ENCODE results near the gene CILP2.
A peak's percentile ranks its signal among the peaks of the same experiment; 100 is the strongest.

Gene CILP2

DNA sequence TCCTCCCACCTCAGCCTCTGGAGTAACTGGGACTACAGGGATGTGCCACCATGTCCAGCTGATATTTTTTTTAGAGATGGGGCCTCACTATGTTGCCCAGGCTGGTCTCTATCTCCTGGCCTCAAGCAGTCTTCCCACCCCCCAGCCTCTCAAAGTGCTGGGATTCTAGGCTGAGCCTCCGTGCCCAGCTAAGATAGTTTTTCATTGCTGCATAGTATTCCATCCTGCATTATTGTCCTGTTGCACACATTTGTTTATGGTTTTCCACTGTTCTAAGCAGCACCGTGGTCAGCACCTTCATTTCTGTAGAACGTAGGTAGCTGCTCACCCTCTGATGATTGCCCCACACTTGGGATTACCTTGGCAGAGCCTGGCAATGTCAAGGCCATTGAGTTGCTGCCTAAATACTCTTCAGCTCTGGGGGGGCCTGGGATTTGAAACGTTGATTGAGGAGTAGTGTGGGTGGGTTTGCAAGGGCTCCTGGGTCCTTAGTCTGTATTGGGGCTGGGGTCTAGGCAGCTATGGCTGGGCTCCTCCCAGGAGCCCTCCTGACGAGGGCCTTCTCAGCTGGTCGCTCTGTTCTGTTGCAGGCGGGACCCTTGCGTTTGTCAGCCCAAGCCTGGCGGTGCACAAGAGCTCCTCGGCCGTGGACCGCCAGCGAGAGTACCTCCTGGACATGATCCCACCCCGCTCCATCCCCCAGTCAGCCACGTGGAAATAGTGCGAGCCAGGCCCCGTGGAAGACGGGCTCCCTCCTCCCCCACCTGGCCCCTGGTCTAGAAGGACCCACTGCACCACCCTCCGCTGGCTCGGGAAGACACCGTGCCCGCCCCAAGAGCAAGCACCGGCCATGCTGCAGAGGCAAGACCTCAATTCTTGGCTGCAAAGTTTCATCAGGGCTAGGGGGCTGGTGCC, 33.1 kb upstream of the CILP2 start:
- no peak for DNase-seq

DNA sequence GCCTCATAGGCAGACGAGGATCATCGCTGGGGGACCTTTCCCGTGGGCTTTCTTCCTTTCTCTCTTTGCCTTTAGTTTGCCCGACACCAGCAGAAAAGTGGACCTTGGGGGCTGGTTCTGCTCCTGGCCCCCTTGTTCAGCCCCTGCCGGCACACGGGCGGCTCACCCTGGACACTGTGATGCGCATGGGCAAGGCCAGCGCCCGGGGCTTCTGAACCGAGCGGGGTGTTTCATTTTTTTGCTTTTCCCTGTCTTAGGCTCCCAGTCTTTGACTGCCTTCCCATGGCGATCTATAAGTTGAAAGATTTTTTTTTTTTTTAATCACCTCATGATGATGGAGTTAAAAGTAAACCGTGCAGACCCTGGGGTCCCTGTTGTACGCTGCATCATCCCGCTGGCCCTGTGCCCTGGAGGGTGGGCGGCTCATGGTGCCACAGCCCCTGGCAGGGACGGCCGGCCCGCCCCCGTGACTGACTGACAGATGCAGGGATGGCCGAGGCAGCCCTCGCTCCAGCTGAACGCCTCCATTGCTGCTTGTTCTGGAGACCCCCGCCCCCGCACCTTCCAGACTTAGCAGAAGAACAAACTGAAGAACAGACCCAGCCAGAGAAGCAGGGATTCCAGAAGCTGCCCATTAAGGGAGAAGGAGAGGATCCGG, 32.3 kb upstream of the CILP2 start:
- DNase-seq = no peak

GRCh38 chr19:19506592-19506991, 31.5 kb upstream of the CILP2 start:
- DNase-seq = no peak

GRCh38 chr19:19507354-19507753, 30.7 kb upstream of the CILP2 start:
- DNase-seq = no peak

- DNase-seq = no peak
Observed at GRCh38 chr19:19508217-19508616, 29.8 kb upstream of the CILP2 start.

GRCh38 chr19:19510432-19510831, 27.6 kb upstream of the CILP2 start:
- no peak for DNase-seq

DNA sequence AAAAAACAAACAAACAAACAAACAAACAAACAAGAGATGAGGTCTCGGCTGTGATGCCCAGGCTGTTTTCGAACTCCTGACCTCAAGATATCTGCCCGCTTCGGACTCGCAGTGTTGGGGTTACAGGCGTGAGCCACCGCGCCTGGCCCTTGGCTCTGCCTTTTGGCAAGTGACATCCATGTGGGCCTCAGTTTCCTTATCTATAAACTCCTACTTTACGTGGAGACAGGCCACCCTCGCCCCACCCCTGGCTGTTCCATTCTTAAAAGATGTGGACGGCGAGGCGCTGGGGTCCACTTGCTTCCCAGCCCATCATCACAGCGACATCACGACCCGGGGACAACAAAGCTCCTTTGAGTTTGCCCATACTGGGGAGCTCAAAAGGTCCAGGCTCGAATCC, 24.4 kb upstream of the CILP2 start:
- no peak for DNase-seq

GRCh38 chr19:19514215-19514657, 23.8 kb upstream of the CILP2 start:
- no peak for DNase-seq

DNA sequence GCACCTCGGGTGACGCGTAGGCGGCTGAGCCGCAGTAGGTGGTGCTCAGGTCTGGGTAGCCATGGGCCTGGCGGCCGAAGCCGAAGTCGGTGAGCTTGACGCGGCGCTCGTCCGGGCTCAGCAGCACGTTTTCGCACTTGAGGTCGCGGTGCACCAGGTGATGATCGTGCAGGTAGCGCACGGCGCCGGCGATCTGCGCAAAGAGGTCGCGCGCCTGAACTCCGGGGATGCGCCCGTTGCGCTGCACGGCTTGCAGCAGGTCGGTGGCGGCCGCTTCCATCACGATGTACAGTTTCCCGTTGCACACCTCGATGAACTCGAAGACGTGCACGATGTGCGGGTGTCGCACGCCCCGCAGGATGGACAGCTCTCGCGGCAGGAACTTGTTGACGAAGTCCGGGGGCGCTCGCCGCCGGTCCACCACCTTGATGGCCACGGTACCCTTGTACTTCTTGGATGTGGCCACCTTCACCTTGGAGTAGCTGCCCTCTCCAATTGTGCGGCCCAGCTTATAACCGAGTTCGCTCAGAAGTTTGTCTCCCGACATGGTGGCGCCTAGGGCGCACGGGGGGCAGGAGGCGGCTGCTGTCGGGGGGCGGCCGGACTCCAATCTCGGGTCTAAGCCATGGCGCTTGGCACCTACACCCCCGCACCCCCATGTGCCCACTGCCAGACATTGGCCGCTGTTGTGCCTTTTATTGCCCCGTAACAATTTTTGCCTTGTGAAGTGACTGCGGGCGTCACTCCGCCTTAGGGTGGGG, 23.0 kb upstream of the CILP2 start, which contains the start of gene TSSK6:
TSSK6 (minus strand) TSS at position 668 of the 761 bp plus-strand sequence; CDS start at position 547, 121 bp downstream.
- no peak for DNase-seq

DNA sequence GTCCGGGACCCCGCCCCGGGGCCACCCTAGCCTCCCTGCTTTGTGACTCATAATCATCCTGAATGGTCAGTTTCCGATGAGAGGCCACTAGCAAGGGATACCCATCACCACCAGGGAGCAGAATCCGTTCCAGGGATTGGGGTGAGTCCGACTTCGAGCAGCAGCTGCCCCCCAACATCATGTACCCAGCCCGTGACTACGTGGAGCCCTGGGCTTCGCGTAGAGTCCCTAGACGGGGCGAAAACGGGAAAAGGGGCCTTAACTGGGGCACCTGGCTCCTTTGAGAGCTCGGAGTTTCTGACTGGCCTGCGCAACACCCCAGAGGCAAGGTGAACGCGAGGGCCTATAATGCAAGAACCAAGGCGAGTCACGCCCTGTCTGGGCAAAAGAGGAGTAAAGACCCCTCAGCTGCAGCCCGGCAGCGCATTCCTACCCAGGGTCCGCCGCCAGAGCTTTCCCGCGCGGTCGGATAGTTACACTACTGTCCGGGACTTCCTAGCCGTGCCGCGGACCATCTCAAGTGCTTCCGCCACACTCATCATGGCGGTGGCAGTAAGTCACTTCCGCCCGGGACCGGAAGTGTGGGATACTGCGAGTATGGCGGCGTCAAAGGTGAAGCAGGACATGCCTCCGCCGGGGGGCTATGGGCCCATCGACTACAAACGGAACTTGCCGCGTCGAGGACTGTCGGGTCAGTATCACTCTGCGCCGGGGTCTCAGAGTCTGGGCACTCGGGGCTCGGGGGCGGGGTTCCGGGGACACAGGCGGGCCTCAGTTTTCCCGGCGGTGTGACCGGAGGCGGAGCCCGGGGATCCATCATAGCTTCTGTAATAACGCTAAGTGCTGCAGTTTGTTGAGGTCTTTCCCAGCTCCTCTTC, 22.2 kb upstream of the CILP2 start, which contains the start of gene NDUFA13:
NDUFA13 (plus strand) TSS at position 584 of the 878 bp plus-strand sequence; CDS start at position 598, 14 bp downstream.
- DNase-seq = peak; percentile 88

DNA sequence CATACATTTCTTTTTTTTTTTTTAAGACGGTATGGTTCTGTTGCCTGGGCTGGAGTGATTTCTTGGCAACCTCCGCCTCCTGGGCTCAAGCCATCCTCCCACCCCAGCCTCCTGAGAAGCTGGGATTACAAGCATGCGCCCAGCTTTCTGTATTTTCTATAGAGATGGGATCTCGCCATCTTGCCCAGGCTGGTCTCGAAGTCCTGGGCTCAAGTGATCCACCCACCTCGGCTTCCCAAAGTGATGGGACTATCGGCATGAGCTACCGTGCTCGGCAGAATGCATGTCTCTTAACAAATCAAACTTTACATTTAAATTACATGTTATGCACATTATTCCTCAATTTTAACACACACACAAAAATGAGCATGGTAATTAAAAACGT, 20.8 kb upstream of the CILP2 start:
- no peak for DNase-seq

GRCh38 chr19:19520989-19521388, 17.1 kb upstream of the CILP2 start:
- no peak for DNase-seq

- no peak for DNase-seq
Observed at GRCh38 chr19:19523177-19523576, 14.9 kb upstream of the CILP2 start.

DNA sequence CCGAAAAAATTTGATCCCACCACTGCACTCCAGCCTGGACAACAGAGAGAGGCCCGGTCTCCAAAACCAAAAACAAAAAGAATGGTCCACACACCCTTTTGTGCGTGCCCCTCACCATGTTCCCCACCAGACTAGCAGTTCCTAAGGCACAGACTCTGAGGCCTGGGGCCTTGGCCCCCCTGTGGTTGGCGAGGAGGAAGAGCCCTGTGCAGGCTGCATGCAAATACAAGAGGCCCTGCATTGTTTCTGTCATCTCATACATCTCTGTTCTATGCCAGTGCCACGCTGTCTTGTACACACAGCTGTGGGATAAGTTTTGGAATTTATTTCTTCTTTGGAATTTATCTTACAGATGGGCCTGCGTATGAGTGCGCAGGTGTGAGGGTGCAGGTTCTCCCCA, 14.0 kb upstream of the CILP2 start:
- no peak for DNase-seq

DNA sequence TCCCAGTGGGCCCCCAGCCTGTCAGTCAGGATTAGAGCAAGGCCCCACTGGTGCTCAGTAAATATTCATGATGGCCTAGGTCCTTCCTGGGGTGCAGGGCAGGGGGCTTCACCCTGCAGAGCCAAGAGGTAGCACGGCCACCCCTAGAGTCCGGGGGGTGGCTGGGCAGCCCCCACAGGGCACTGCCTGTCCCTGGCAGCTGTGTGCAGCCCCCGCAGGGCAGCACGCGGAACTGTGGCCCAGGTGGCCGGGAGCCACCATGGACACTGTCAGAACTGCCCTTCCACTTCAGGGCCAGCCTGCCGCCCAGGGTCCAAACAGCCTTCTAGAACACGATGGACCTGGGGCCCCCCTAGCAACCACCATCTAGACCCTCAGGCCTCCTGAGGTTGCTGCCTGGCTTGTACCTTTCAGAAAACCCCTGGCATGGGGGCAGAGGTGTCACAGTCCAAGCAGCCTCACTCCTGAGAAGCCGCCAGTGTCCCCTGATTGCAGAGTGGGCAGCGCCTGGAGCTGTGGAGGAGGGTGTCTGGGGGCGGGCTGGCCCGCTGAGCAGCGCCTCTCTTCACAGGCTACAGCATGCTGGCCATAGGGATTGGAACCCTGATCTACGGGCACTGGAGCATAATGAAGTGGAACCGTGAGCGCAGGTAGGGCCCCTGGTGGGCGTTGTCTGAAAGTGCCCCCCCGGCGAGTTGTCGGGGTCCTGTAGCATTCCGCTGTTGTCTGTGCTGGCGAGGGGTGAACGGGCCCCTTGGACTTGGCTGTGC, 12.3 kb upstream of the CILP2 start:
- DNase-seq = no peak

DNA sequence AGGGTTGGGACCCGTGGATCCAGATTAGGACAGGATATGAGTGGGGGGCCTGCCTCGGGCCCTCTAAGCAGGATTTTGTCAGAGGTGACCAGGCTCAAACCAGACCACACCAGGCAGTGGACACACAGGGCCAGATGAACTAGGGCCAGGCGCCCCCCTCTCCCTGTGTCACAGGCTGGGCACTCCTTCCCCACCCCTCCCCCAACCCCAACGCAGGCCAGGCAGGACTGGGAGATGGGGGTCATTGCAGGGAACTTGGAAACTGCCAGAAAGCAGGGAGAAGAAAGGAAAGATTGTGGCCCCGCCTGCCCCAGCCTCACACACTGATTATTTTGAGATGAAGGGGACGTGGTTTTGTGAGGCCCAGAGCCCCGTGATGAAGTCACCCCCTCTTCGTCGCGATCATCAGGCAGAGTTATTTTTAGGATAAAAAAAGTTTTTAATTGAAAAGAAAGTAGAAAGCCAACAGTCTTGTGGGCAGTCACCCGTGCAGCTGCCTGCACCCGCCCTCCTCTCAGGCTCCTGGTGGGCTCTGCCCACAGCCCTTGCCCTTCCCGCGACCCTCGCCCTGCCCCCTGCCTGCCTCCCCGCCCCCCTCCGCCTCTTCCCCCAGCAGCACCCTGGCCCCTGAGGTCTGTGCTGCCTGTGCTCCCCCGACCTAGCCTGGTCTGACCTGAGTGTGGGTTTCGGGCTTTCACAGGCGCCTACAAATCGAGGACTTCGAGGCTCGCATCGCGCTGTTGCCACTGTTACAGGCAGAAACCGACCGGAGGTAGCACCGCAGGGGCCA, 11.3 kb upstream of the CILP2 start:
- no peak for DNase-seq

GRCh38 chr19:19527371-19527656, 10.8 kb upstream of the CILP2 start:
- DNase-seq = no peak

DNA sequence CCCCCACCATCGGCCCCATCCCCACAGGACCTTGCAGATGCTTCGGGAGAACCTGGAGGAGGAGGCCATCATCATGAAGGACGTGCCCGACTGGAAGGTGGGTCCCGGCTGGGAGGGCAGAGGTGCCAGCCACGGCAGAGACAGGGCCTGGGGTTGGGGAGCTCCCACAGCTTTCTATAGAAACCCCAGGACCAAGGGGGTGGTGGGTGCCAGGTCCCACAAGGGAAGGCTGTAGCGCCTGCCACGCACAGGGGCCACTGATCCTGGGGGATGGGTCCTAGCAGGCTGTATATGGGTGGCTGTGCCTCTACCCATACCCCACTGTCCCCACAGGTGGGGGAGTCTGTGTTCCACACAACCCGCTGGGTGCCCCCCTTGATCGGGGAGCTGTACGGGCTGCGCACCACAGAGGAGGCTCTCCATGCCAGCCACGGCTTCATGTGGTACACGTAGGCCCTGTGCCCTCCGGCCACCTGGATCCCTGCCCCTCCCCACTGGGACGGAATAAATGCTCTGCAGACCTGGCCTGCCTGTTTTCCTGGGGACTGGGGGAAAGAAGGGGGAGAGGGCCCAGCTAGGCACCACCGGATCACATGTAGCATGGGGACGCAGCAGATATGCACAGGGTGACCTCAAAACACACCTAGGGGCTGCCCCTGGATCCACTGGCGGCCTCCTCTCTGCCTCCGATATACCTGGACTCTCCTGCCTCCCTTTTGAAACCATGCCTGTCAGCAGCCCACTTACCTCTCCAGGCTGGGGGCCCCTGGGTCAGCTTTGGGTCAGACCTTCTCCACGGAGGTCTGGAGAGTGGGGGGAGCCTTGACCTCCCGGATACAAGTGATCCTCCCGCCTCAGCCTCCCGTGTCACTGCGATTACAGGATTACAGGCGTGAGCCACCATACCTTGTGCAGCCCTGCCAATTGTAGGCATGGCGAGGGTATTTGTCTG, 10.1 kb upstream of the CILP2 start:
- DNase-seq = no peak

DNA sequence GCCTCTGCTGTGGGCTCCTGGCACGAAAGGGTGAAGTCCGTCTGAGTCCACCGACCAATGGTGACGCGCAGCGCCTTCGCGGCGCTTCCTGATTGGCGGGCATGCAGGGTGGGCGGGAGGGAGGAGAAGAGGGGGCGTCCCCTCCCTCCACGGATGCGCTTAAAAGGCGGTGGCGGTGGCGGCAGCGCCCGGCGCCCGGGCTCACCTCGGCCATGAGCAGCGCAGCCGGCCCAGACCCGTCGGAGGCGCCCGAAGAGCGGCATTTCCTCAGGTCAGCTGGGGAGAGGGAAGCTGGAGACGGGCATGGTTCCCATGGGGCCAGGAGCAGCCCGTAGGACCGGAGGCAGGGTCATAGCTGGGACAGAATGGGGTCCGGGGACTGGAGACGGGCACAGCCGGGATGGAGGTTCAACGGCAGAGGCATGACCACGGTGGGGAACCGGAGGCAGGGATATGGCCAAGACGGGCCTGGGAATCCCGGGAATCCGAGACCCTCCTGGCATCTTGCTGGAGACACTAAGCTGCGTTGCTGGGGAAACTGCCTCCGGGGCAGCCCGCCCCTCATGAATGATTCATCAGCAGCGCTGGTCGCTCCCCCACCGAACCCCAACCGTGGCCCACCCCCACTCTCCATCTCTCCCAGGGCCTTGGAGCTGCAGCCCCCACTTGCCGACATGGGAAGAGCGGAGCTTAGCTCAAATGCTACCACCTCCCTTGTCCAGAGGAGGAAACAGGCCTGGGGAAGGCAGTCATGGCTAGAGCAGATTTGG, 9.2 kb upstream of the CILP2 start, which contains the start of gene YJEFN3:
YJEFN3 (plus strand) TSS at position 191 of the 770 bp plus-strand sequence; CDS start at position 213, 22 bp downstream.
- DNase-seq = no peak
